Left ventricle myocardium inferior (tissue), 1 donor: ENCODE measurements around the gene THTPA. TPM values are rescaled to one million over a fixed set of nuclear protein-coding genes. Genes with fewer than 3 reads are reported as not detected.

Experiments used
- DNase-seq: peaks from one replicate; pipeline ENCODE4 v3.0.0-alpha.2; 2020
- H3K27ac ChIP-seq: fragments of 200-600 bp; replicated peaks from 2 replicates; pipeline ENCODE4 v1.8.0; 2021
- H3K27me3 ChIP-seq: fragments of 200-600 bp; 2 replicates; pipeline ENCODE4 v1.8.0; 2021; ENCODE audit warnings: low read depth
- H3K36me3 ChIP-seq: fragments of 200-600 bp; 2 replicates; pipeline ENCODE4 v1.8.0; 2021
- H3K4me1 ChIP-seq: fragments of 200-600 bp; 2 replicates; pipeline ENCODE4 v1.8.0; 2021
- H3K4me3 ChIP-seq: fragments of 200-600 bp; 2 replicates; pipeline ENCODE4 v1.8.0; 2021; ENCODE audit warnings: mild to moderate bottlenecking, moderate library complexity
- H3K9me3 ChIP-seq: fragments of 200-600 bp; replicated peaks from 2 replicates; pipeline ENCODE4 v1.8.0; 2021
- intact Hi-C: fragments of 100-400 bp; cut with micrococcal nuclease; formaldehyde crosslinking; loops from one replicate; pipeline ENCODE4 v1.11.0; 2022
- total RNA-seq: library from RNA; stranded (reverse); fragmentation: NEBNext Ultra II Directional; extraction: Animal tissue kit (Norgen Biotek cat#: 25700); gene quantifications from one replicate; pipeline ENCODE4 v1.2.1, GENCODE V29; 2021
- TF ChIP-seq, protein P1 (sequence below): fragments of 200-600 bp; IDR thresholded peaks from 2 replicates; pipeline ENCODE4 v1.8.0; 2021; ENCODE audit warnings: antibody characterized with exemption, mild to moderate bottlenecking, borderline replicate concordance
- donor health status: DM: no; HTN: yes; CAD: no; lungs with severe emphysema.

THTPA gene
- total RNA-seq, 1 donor from 2014 or later, result 17.2 TPM

DNA sequence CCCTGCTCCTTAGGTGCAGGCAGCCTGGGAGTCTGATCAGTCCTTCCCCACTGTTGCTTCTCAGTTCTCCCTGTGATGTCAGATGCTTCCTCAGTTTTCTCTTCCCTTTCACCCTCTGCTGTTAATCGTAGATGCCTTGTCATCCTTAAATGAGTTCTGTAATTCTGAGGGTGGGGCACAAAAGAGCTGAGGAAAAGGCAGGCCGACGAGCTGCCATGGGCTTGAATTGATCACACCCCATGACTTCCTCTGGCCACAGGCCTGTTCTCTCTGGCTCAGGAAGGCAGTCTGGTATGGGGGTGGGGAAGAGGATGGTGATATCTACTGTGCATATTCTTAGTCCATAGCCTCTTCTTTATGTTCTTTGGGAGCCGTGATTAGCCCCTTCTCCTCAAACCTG is 16.8 kb downstream of the THTPA start:
- Histone ChIP-seq H3K36me3 (no peaks in the 10 kb centered on the region), H3K4me3 (no peak overlapping the region), H3K27me3 (peaks cover 67% of the 10 kb centered on the region), H3K4me1 (peaks cover 22% of the 10 kb centered on the region), H3K27ac (peak overlapping the region; percentile 19), H3K9me3 (no peaks in the 10 kb centered on the region)
- no peak for DNase-seq
- TF ChIP-seq, protein P1, sequence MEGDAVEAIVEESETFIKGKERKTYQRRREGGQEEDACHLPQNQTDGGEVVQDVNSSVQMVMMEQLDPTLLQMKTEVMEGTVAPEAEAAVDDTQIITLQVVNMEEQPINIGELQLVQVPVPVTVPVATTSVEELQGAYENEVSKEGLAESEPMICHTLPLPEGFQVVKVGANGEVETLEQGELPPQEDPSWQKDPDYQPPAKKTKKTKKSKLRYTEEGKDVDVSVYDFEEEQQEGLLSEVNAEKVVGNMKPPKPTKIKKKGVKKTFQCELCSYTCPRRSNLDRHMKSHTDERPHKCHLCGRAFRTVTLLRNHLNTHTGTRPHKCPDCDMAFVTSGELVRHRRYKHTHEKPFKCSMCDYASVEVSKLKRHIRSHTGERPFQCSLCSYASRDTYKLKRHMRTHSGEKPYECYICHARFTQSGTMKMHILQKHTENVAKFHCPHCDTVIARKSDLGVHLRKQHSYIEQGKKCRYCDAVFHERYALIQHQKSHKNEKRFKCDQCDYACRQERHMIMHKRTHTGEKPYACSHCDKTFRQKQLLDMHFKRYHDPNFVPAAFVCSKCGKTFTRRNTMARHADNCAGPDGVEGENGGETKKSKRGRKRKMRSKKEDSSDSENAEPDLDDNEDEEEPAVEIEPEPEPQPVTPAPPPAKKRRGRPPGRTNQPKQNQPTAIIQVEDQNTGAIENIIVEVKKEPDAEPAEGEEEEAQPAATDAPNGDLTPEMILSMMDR, result no peak
- intact Hi-C loops, result no loop called here

DNA sequence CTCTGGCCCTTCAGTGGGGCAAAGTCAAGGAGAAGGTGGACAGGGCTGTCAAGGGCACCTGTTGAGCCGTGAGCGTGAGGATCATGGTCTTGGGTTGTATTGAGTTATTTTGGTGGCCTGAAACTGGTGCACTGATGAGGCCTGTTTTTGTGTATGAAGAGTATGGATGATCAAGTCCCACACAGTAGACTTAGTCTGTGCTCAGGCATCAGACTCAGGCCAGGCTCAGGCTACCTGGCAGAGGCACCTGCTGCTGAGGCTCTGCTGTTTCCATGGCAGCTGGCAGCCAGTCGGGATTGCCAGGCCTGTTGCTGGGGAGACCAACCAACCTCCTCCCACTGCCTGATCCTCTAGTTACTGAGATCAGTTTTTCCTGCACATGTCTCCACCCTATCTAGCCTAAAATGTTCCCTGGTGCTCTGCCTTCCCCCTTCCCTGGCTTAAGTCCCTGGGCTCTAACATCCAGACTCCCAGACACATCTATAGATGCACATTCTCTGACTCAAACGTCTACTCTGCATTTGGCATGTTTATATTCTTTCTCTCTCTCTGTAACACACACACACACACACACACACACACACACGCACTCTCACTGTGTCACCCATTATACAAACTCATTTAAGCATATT is 17.4 kb downstream of the THTPA start:
- H3K9me3 ChIP-seq, result no peaks in the 10 kb centered on the region
- H3K4me3 ChIP-seq, result no peak overlapping the region
- H3K36me3 ChIP-seq, result no peaks in the 10 kb centered on the region
- DNase-seq, result no peak
- intact Hi-C loops, result no loop called here
- no peak overlapping the region for H3K27ac ChIP-seq
- H3K4me1 ChIP-seq, result peaks cover 18% of the 10 kb centered on the region
- peaks cover 74% of the 10 kb centered on the region for H3K27me3 ChIP-seq
- TF ChIP-seq, protein P1, result no peak

DNA sequence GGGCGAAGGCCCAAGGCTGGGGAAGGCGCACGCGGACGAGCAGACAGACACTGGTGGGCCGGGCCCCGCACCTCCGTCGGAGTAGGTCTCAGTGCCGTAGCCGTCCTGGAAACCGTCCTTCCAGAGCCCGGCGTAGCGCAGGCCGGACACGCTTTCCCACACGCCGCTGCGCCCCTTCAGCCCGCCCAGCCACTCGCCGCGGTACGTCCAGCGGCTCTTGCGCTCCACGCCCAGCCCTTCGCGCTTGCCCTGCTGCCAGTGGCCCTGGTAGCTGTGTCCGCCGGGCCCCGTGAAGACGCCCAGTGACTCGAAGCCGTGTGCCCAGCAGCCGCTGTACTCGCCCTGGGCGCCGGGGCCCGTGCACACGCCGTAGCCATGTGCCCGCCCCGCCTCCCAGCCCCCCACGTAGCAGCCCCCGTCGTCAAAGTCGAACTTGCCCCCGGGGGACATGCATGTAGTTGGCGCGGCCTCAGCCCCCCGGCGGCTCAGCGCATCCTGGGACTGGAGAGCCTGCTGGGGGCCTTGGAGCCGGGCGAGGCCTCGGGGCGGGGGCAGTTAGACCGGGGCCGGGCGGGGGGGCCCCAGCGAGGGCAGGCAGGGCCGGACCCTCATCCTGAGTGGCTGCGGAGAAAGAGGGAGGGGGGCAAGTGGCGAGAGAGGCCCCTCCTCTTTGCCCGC is 21.1 kb downstream of the THTPA start:
- Histone ChIP-seq H3K27ac (no peak overlapping the region), H3K36me3 (no peaks in the 10 kb centered on the region), H3K4me1 (peaks cover 18% of the 10 kb centered on the region), H3K4me3 (peak overlapping the region; percentile 57), H3K27me3 (peaks cover 96% of the 10 kb centered on the region), H3K9me3 (no peaks in the 10 kb centered on the region)
- no peak for DNase-seq
- intact Hi-C loops, result no loop called here
- TF ChIP-seq, protein P1, result no peak

DNA sequence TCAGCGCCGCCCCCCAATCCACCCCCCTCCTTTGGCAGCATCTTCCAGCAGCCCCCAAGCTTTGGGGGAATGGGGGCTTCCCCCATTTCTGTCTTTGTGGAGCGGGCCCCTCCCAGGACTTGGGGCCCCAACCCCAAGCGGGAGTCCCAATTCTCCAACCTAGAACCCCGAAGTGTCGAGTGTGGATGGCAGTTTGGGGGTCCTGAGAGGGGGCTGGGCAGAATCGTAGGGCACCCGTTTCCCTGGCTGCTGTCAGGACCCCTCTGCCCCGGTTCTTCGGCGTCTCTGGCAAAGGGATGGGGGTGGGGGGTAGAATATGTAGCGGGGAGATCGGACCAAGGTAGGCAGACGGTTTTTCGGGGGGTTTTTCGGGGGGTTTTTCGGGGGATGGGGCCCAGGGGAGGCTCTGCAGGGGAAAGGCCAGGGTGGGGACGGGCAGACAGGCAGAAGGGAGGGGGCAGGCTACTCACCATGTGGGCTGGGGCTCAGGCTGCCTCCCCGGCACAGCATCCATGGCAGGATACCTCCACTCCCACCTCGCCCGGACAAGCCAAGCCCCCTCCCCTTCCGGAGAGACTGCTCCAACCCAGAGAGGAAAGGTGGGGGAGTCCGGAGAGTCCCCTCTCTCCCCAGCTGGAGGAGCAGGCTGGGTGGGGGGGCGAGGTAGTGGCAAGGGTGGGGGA is 21.8 kb downstream of the THTPA start:
- no peak for DNase-seq
- peak overlapping the region; percentile 57 for H3K4me3 ChIP-seq

DNA sequence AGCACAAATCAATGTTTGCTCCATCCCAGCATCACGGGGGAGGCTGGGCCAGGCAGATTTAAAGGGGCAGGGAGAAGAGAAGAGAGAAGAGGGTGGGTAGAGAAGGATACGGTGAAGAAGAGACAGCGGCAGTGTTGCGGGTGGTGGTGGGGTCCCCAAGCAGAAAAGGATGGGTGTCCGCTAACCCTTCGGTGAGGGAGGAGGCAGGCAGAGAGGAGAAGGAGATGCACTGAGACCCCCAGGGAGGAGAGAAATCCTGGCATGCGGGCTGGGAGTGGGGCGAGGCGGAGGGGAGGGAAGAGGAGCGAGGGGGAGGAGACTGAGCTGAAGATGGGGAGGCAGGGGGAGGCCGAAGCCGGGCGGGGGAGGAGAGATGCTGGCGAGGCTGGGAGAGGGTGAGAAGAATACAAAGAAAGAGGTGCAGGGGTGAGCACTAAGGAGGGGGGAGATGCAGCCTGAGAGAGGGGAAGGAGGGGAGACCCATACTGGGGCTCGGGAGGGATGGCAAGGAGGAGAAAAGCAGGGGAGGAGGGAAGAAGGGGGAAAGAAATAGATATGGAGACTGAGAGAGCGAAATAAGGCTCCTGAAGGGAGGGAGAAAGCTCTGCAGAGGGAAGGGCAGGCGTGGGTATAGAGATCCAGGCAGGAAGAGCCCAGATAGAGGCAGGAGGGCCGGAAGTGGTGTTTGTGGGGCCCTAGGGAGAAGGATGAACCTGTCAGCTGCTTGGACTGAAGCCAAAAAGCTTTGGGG is 22.7 kb downstream of the THTPA start, which contains the start of gene JPH4:
Gene JPH4 (minus strand): TSS at position 231 of the 751 bp plus-strand sequence. CDS start 1,337 bp downstream, outside the sequence.
- peak within 1 kb of the TSS; percentile 57 for H3K4me3 ChIP-seq
- no peak for DNase-seq

More for the DNA sequence above, 21.8 kb downstream of the THTPA start:
- Histone ChIP-seq H3K27ac (no peak overlapping the region), H3K9me3 (no peaks in the 10 kb centered on the region), H3K27me3 (peaks cover 96% of the 10 kb centered on the region), H3K36me3 (no peaks in the 10 kb centered on the region), H3K4me1 (peaks cover 18% of the 10 kb centered on the region)
- TF ChIP-seq, protein P1, result no peak
- intact Hi-C loops, result no loop called here

More for the DNA sequence above, 22.7 kb downstream of the THTPA start, which contains the start of gene JPH4:
- no peaks in the 10 kb centered on the region for H3K9me3 ChIP-seq
- intact Hi-C loops, result no loop called here
- no peaks in the 10 kb centered on the region for H3K36me3 ChIP-seq
- no peak within 1 kb of the TSS for H3K27ac ChIP-seq
- peaks cover 18% of the 10 kb centered on the region for H3K4me1 ChIP-seq
- peaks cover 95% of the 10 kb centered on the region for H3K27me3 ChIP-seq
- TF ChIP-seq, protein P1, result no peak
